AG08396 (cell line): ENCODE measurements around the gene CLBA1.
"Not testable (repeated sequence)": the region's sequence is repeated elsewhere in the genome, so short reads cannot be mapped to it uniquely, and the experiment has no call there.

Experiments
- DNase-seq: peaks from one replicate; pipeline ENCODE4 v3.0.0; 2012; ENCODE audit warnings: low spot score, mixed read lengths

The CLBA1 gene

DNA sequence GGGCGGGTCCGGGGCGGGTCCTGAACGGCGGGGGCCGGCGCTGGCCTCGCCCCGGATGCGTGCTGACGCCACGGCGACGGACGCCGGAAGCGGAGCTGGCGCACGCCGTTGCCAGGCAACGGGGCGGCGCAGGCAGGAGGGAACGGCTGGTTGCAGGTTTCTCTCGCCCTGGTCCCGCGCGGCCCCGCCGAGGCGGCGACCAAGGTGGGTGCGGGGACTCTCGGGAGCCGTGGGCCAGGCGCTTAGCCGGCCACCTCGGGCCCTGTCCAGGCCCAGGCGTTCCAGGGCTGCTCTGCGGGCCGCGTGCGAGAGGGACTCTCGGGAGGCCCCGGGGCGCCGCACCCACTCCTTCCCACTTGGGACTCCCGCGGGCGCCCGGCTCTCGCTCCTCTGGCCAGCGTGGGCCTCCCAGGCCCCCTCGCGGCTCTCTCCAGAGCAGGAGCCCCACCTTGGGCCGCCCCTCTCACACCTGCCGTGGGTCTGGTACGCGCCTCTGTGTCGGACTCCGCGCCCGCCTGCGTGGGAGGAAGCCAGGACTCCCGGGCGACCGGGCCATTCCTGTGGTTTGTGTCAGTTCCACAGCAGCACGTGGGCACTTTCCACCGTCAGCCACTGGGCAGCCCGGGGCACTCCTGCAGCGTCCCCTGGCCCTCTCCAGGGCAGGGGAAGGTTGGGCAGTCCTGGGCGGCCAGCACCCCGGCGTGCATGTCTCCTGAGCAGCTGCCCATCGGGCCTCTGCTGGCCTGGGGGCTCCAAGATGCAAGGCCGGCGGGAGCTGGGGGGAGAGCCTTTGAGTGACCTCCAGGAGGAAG lies at the start of gene CLBA1:
Gene CLBA1, plus strand, starts transcription at position 114 of the 812 bp plus-strand sequence. Its CDS starts 644 bp downstream, at position 758.
- peak; percentile 99 for DNase-seq

- DNase-seq = no peak
These were observed 49.6 kb upstream of the CLBA1 start for GRCh38 chr14:104935955-104936354.

GRCh38 chr14:104936361-104937155 lies 49.0 kb upstream of the CLBA1 start:
- DNase-seq = peak; percentile 8

- no peak for DNase-seq
These were observed 48.4 kb upstream of the CLBA1 start for GRCh38 chr14:104937161-104937560.

DNA sequence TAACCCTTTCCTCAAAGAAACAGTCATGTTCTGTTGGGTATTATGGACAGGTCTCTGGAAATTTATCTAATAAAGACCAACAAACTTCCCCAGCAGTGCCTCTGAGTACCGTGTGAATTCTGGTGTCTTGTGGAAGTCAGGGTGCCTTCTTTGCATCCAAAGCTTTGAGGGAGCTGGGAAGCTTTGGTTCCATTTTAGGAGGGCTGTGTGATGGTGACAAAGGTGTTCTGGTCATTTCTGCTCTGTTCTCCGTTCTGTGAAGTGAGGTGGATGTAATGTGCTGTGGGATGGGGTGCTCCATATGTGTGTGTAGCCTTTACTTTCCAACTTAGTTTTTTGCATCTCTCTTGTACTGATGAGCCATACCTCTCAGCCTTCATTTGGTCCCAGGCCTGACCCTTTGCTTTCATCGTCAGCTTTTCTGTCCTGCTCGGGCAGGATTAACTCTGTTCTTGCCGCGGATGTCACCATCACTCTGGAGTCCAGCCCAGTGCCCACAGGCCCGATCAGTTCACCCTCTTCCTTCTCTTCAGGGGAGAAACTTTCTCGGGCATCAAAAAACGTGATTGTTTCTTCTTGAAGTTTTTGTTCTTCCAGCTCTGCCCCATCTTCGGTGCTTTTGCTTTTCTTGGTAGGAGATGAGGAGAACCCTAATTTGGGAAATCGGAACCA lies 47.8 kb upstream of the CLBA1 start:
- no peak for DNase-seq

DNA sequence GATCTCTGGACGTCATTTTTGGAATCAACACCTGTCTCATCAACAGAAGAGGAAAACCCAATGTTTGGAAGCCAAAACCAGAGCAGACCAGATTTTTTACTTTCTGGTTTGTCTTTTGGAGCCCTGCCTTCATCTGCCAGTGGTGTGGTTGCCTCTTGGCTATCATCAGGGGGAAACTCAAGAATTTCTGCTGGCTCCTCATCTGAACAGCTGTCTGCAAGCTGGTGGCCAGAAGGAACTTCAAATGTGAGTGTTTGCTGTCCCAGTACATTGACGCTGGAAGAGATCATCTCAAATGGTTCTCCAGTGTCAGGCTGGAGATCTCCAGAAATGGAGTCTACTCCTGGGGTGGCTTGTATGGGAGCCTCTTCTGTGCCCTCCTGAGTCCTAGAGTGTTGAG lies 47.2 kb upstream of the CLBA1 start:
- no peak for DNase-seq

DNA sequence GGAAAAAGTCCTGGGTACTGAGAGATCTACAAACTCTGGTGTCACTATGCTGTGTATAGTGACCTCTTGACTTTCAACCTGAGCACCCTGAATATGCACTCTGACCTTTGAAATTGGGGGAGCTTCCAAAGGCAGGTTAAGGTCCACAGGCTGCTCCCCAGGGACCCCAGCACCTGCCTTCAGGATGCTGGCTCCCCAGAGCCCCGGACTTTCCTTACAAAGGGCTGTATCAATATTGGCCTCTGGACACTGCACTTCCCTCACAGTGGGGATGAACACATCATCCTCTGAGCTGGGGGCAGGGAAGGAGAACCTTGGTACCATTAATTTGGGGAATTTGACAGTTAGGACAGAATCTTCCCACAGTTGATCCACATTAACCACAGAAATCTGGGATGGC lies 46.6 kb upstream of the CLBA1 start:
- no peak for DNase-seq

DNA sequence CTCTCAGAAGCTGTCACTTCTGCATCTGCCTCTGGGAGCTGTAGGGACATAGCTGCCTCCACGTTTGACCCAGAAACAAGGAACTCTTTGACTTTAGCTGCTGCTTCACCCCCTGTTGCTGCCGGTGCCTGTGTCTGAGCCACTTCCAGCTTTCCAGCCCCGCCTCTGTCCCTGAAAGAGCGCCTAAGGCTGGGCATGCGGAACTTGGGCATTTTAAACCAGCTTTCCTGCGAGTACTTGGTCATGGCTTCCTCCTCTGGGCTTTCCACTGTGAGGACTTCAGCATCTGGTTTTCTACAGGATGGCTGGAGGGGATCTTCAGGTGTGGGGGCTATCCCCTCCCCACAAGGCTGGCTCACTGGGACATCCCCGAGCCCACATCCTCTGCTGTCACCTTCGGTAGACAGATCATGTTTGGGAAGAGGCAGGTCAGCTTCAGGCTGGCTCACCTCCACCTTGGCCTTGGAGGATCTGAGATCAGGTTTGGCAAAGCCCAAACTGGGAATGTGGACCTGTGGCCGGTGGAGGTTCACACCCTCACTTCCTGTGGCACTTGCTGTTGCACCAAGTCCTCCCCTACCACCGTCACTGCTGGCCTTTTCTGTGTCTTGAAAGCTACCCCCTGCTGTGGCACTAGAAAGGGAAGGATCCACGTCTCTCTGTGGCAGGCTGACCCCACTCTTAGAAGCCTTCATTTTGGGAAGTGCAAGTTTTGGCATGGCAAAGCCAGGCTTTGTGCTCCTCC lies 45.8 kb upstream of the CLBA1 start:
- no peak for DNase-seq

DNA sequence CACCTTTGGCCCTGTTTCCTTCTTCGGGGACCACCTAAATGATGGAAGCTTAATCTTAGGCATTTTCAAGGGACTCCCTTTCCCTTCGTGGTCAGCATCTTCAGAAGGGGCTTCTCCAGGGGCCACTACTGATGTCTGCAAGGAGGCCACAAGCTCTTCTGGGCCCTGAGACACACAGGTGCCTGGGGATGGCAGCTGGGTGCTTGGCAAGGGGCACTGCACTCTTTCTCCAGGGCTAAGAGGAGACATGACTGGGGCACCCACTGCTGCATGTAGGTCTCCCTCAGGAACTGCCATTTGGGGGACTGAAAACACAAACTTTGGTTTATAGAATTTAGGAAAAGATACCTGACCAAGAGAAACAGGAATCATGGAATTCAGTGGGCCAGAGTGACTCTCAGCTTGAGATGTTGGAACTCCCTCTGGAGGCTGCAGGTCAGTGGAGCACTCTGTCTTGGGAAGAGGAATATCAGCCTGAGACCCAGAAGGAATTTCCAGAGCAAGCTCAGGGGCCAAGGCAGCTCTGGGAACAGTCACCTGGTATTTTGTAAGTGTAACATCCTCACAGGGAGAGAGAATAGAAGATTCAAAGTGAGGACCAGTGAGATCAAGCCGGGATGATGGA lies 45.0 kb upstream of the CLBA1 start:
- DNase-seq = peak; percentile 38

DNA sequence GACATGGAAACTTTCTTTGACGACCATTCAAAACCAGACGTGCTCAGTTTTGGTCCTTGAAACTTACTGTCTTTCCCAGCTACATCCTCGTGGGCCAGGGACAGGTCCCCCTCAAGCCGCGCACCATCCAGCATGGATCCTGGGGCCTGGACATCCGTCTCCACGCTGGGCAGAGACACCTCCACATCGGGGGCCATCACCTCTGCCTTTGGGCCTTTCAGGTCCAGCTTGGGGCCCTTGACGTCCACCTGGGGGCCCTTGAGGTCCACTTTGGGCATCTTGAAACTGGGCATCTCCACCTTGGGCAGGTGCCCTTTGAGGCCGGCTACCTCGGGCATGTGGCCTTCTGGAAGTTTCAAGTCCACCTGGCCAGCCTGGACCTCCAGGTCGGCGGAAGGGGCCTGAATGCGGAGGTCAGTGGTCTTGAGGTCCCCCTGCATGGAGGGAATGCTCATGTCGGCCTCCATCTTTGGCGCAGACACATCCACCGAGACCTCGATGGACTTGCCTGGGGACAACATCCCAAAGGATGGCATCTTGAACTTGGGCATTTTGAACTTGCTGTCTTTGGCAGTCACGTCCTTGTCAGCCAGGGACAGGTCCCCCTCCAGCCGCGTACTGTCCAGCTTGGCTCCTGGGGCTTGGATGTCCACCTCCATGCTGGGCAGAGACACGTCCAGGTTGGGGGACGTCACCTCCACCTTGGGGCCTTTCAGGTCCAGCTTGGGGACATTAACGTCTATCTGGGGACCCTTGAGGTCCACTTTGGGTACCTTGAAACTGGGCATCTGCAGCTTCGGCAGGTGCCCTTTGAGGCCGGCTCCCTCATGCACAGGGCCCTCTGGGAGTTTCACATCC lies 43.9 kb upstream of the CLBA1 start:
- no peak for DNase-seq

- no peak for DNase-seq
These were observed 43.0 kb upstream of the CLBA1 start for GRCh38 chr14:104942586-104942985.

- DNase-seq = not testable (repeated sequence)
These were observed 42.2 kb upstream of the CLBA1 start for GRCh38 chr14:104943216-104944015.

- not testable (repeated sequence) for DNase-seq
These were observed 41.6 kb upstream of the CLBA1 start for GRCh38 chr14:104944016-104944308.

DNA sequence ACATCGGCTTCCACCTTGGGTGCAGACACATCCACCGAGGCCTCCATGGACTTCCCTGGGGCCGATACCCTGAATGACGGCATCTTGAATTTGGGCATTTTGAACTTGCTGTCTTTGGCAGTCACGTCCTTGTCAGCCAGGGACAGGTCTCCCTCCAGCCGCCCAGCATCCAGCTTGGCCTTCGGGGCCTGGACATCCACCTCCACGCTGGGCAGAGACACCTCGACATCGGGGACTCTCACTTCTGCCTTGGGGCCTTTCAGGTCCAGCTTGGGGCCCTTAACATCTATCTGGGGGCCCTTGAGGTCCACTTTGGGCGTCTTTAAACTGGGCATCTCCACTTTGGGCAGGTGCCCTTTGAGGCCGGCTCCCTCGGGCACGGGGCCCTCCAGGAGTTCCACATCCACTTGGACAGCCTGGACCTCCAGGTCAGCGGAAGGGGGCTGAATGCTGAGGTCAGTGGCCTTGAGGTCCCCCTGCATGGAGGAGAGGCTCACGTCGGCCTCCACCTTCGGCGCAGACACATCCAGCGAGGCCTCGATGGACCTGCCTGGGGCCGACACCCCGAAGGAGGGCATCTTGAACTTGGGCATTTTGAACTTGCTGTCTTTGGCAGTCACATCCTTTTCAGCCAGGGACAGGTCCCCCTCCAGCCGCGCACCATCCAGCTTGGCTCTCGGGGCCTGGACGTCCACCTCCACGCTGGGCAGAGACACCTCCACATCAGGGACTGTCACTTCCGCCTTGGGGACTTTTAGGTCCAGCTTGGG lies 41.0 kb upstream of the CLBA1 start:
- not testable (repeated sequence) for DNase-seq

GRCh38 chr14:104945266-104945665 lies 40.3 kb upstream of the CLBA1 start:
- not testable (repeated sequence) for DNase-seq

DNA sequence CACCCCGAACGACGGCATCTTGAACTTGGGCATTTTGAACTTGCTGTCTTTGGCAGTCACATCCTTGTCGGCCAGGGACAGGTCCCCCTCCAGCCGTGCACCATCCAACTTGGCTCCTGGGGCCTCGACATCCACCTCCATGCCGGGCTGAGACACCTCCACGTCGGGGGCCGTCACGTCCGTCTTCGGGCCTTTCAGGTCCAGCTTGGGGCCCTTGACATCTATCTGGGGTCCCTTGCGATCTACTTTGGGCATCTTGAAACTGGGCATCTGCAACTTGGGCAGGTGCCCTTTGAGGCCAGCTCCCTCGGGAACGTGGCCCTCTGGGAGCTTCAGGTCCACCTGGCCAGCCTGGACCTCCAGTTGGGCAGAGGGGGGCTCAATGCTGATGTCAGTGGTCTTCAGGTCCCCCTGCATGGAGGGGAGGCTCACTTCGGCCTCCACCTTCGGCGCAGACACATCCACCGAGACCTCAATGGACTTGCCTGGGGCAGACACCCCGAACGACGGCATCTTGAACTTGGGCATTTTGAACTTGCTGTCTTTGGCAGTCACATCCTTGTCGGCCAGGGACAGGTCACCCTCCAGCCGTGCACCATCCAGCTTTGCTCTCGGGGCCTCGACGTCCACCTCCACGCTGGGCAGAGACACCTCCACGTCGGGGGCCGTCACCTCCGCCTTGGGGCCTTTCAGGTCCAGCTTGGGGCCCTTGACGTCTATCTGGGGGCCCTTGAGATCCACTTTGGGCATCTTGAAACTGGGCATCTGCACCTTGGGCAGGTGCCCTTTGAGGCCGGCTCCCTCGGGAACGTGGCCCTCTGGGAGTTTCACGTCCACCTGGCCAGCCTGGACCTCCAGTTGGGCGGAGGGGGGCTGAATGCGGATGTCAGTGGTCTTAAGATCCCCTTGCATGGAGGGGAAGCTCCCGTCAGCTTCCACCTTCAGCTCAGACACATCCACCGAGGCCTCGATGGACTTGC lies 39.3 kb upstream of the CLBA1 start:
- DNase-seq = not testable (repeated sequence)

DNA sequence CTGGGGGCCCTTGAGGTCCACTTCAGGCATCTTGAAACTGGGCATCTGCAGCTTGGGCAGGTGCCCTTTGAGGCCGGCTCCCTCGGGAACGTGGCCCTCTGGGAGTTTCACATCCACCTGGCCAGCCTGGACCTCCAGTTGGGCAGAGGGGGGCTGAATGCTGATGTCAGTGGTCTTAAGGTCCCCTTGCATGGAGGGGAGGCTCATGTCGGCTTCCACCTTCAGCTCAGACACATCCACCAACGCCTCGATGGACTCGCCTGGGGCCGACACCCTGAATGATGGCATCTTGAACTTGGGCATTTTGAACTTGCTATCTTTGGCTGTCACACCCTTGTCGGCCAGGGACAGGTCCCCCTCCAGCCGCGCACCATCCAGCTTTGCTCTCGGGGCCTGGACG lies 38.4 kb upstream of the CLBA1 start:
- DNase-seq = not testable (repeated sequence)
